GM23338 (cell line): ENCODE results near the gene NUDT2. TPM values are rescaled to one million over a fixed set of nuclear protein-coding genes. Genes with fewer than 3 reads are reported as not detected.

Experiments used
- ATAC-seq: fragments of 200-7000 bp; cut with Tn5 transposase; 3 replicates; pipeline ENCODE4 v1.9.1; 2020
- DNase-seq: peaks from one replicate; pipeline ENCODE4 v3.0.0-alpha.2; 2015; ENCODE audit warnings: low spot score
- H2AFZ ChIP-seq: fragments of 200-600 bp; sonication (generic); 2 replicates; pipeline ENCODE4 v1.8.0; 2016; ENCODE audit warnings: antibody characterized with exemption, mild to moderate bottlenecking, moderate library complexity
- H3F3A ChIP-seq: fragments of 200-600 bp; sonication (generic); replicated peaks from 2 replicates; pipeline ENCODE4 v1.8.0; 2017; ENCODE audit warnings: antibody characterized with exemption, mixed run types, low read depth
- H3K27ac ChIP-seq: fragments of 200-600 bp; sonication (generic); 2 replicates; pipeline ENCODE4 v1.6.1; 2016; ENCODE audit warnings: low read depth
- H3K27me3 ChIP-seq: fragments of 200-600 bp; sonication (generic); 2 replicates; pipeline ENCODE4 v1.8.0; 2016; ENCODE audit warnings: mild to moderate bottlenecking, mixed run types, moderate library complexity; ENCODE audit not compliant: insufficient read depth
- H3K36me3 ChIP-seq: fragments of 200-600 bp; sonication (generic); 2 replicates; pipeline ENCODE4 v1.8.0; 2016; ENCODE audit warnings: mild to moderate bottlenecking; ENCODE audit not compliant: insufficient read depth
- H3K4me1 ChIP-seq: fragments of 200-600 bp; sonication (generic); 2 replicates; pipeline ENCODE4 v1.8.0; 2016; ENCODE audit warnings: mild to moderate bottlenecking, moderate library complexity; ENCODE audit not compliant: insufficient read depth
- H3K4me2 ChIP-seq: fragments of 200-600 bp; sonication (generic); 2 replicates; pipeline ENCODE4 v1.7.1; 2017; ENCODE audit warnings: mixed run types
- H3K4me3 ChIP-seq: fragments of 200-600 bp; sonication (generic); 2 replicates; pipeline ENCODE4 v1.6.1; 2016; ENCODE audit warnings: mixed run types
- H3K79me2 ChIP-seq: fragments of 200-600 bp; sonication (generic); replicated peaks from 2 replicates; pipeline ENCODE4 v1.8.0; 2017; ENCODE audit warnings: mild to moderate bottlenecking; ENCODE audit not compliant: insufficient read depth
- H3K9me2 ChIP-seq: fragments of 200-600 bp; sonication (generic); 2 replicates; pipeline ENCODE4 v1.8.0; 2017; ENCODE audit not compliant: insufficient read depth
- H4K20me1 ChIP-seq: fragments of 200-600 bp; sonication (generic); replicated peaks from 2 replicates; pipeline ENCODE4 v1.8.0; 2017; ENCODE audit warnings: mild to moderate bottlenecking; ENCODE audit not compliant: insufficient read depth
- H3K27ac Mint-ChIP-seq: 2 replicates; pipeline ENCODE4 v1.8.0; 2020; ENCODE audit warnings: inconsistent platforms, mild to moderate bottlenecking, moderate library complexity, mixed read lengths
- H3K27me3 Mint-ChIP-seq: 3 replicates; pipeline ENCODE4 v1.8.0; 2022; ENCODE audit warnings: low read depth, mild to moderate bottlenecking, moderate library complexity, mixed read lengths, inconsistent platforms; ENCODE audit not compliant: insufficient read depth, poor library complexity
- H3K36me3 Mint-ChIP-seq: 3 replicates; pipeline ENCODE4 v1.8.0; 2021; ENCODE audit warnings: low read depth, mild to moderate bottlenecking, inconsistent platforms, moderate library complexity, mixed read lengths
- H3K4me1 Mint-ChIP-seq: 3 replicates; pipeline ENCODE4 v1.8.0; 2020; ENCODE audit warnings: mild to moderate bottlenecking, inconsistent platforms, mixed read lengths
- H3K4me3 Mint-ChIP-seq: 3 replicates; pipeline ENCODE4 v1.8.0; 2021; ENCODE audit warnings: moderate library complexity, mild to moderate bottlenecking, inconsistent platforms, mixed read lengths
- H3K9me3 Mint-ChIP-seq: 3 replicates; pipeline ENCODE4 v1.8.0; 2020; ENCODE audit warnings: moderate library complexity, mild to moderate bottlenecking, inconsistent platforms, mixed read lengths
- CREB1 ChIP-seq: fragments of 250-450 bp; sonication (Bioruptor Pico); IDR thresholded peaks from 2 replicates; pipeline ENCODE4 v1.5.0; 2020; ENCODE audit warnings: low read depth, mild to moderate bottlenecking, moderate library complexity
- JUNB ChIP-seq: IDR thresholded peaks from one replicate; pipeline ENCODE4 v1.6.1; 2016; ENCODE audit warnings: antibody characterized with exemption; ENCODE audit not compliant: unreplicated experiment
- NANOG ChIP-seq: IDR thresholded peaks from 2 replicates; pipeline ENCODE4 v1.6.1; 2016; ENCODE audit warnings: antibody characterized with exemption, borderline replicate concordance
- POLR2AphosphoS5 ChIP-seq: IDR thresholded peaks from 2 replicates; pipeline ENCODE4 v1.6.1; 2016; ENCODE audit warnings: antibody characterized with exemption, low read depth
- STAT1 ChIP-seq: IDR thresholded peaks from one replicate; pipeline ENCODE4 v1.6.1; 2016; ENCODE audit warnings: antibody characterized with exemption; ENCODE audit not compliant: unreplicated experiment
- ZNF114 ChIP-seq: fragments of 250-450 bp; sonication (Bioruptor Pico); IDR thresholded peaks from 2 replicates; pipeline ENCODE4 v1.5.0; 2020; ENCODE audit warnings: mild to moderate bottlenecking, moderate library complexity
- ZNF331 ChIP-seq: fragments of 250-450 bp; sonication (Bioruptor Pico); IDR thresholded peaks from 2 replicates; pipeline ENCODE4 v1.5.0; 2020; ENCODE audit warnings: low read depth, mild to moderate bottlenecking, moderate library complexity
- polyA plus RNA-seq: library from polyadenylated mRNA; unstranded; fragments of >200 nt; fragmentation: Nextera tagmentation; extraction: Ambion mirVana; gene quantifications from 2 replicates; pipeline ENCODE4 v1.2.1, GENCODE V29; 2016
- total RNA-seq: library from RNA; depleted of rRNA; stranded (reverse); fragments of >200 nt; shearing (Covaris generic); gene quantifications from 2 replicates; pipeline ENCODE4 v1.2.3, GENCODE V29; 2014
- TF ChIP-seq, protein P1 (sequence below): IDR thresholded peaks from one replicate; pipeline ENCODE4 v1.6.1; 2018; ENCODE audit warnings: antibody characterized with exemption; ENCODE audit not compliant: unreplicated experiment
- TF ChIP-seq, protein P2 (sequence below), 2 experiments: fragments of 200-600 bp in 1 of 2; sonication (generic) in 1 of 2; conservative IDR thresholded peaks; 2 replicates each; pipeline versions ENCODE4 v1.5.1 to v1.6.1; 2016 to 2017; ENCODE audit warnings: antibody characterized with exemption in 2 of 2, low read depth in 2 of 2, mild to moderate bottlenecking in 2 of 2, moderate library complexity in 1 of 2
- TF ChIP-seq, protein P3 (sequence below): IDR thresholded peaks from 2 replicates; pipeline ENCODE4 v1.6.1; 2016; ENCODE audit warnings: antibody characterized with exemption

Gene NUDT2
- total and polyA plus RNA-seq, 2 experiments from 2014 or later = 9.5 to 16.4 TPM

- TF ChIP-seq ZNF114 (CRISPR knock-in tag) (no peak), JUNB (no peak), STAT1 (no peak), NANOG (no peak)
- TF ChIP-seq, protein P1, sequence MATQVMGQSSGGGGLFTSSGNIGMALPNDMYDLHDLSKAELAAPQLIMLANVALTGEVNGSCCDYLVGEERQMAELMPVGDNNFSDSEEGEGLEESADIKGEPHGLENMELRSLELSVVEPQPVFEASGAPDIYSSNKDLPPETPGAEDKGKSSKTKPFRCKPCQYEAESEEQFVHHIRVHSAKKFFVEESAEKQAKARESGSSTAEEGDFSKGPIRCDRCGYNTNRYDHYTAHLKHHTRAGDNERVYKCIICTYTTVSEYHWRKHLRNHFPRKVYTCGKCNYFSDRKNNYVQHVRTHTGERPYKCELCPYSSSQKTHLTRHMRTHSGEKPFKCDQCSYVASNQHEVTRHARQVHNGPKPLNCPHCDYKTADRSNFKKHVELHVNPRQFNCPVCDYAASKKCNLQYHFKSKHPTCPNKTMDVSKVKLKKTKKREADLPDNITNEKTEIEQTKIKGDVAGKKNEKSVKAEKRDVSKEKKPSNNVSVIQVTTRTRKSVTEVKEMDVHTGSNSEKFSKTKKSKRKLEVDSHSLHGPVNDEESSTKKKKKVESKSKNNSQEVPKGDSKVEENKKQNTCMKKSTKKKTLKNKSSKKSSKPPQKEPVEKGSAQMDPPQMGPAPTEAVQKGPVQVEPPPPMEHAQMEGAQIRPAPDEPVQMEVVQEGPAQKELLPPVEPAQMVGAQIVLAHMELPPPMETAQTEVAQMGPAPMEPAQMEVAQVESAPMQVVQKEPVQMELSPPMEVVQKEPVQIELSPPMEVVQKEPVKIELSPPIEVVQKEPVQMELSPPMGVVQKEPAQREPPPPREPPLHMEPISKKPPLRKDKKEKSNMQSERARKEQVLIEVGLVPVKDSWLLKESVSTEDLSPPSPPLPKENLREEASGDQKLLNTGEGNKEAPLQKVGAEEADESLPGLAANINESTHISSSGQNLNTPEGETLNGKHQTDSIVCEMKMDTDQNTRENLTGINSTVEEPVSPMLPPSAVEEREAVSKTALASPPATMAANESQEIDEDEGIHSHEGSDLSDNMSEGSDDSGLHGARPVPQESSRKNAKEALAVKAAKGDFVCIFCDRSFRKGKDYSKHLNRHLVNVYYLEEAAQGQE = no peak
- TF ChIP-seq, protein P2, sequence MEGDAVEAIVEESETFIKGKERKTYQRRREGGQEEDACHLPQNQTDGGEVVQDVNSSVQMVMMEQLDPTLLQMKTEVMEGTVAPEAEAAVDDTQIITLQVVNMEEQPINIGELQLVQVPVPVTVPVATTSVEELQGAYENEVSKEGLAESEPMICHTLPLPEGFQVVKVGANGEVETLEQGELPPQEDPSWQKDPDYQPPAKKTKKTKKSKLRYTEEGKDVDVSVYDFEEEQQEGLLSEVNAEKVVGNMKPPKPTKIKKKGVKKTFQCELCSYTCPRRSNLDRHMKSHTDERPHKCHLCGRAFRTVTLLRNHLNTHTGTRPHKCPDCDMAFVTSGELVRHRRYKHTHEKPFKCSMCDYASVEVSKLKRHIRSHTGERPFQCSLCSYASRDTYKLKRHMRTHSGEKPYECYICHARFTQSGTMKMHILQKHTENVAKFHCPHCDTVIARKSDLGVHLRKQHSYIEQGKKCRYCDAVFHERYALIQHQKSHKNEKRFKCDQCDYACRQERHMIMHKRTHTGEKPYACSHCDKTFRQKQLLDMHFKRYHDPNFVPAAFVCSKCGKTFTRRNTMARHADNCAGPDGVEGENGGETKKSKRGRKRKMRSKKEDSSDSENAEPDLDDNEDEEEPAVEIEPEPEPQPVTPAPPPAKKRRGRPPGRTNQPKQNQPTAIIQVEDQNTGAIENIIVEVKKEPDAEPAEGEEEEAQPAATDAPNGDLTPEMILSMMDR (conservative IDR thresholded peaks at IDR 0.05; ENCODE audit: low read depth in 2 of 2) = no peak
Observed at GRCh38 chr9:34382054-34382453, 52.7 kb downstream of the NUDT2 start (continued).

DNA sequence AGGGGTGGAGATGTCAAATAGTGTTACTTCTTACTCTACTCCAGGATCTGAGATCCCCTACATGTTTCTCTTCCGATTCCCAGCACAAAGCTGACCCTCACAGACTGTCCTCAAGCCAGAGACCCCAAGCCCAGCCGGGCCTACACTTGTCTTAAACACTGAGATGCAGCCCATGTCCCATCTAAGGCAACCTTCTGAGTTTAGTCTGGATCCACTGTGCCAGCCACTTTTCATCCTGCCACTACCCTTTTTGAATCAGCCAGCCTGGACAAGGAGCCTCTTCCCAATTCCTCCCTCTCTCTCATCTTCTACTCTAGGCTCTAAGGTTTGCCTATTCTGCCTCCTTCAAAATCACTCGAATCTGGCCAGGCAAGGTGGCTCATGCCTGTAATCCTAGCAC lies 53.5 kb downstream of the NUDT2 start:
- no peak overlapping the region for H3K4me3 Mint-ChIP-seq
- no peaks in the 10 kb centered on the region for H3K36me3 Mint-ChIP-seq
- H2AFZ ChIP-seq = no peak overlapping the region
- H3K27me3 Mint-ChIP-seq = peaks cover 33% of the 10 kb centered on the region
- no peaks in the 10 kb centered on the region; the same call in 1 of the 2 replicates for H3F3A ChIP-seq
- H4K20me1 ChIP-seq = no peaks in the 10 kb centered on the region
- no peaks in the 10 kb centered on the region for H3K36me3 ChIP-seq
- H3K27ac ChIP-seq = no peak overlapping the region
- H3K9me3 Mint-ChIP-seq = no peaks in the 10 kb centered on the region; the same call in 2 of the 3 replicates
- no peak overlapping the region for H3K27ac Mint-ChIP-seq
- H3K4me2 ChIP-seq = no peak overlapping the region
- H3K4me1 ChIP-seq = peaks cover 10% of the 10 kb centered on the region
- peaks cover 44% of the 10 kb centered on the region for H3K27me3 ChIP-seq
- no peaks in the 10 kb centered on the region for H3K9me2 ChIP-seq
- DNase-seq (no peak), ATAC-seq (no peak)
- H3K4me1 Mint-ChIP-seq = peaks cover 10% of the 10 kb centered on the region
- no peaks in the 10 kb centered on the region for H3K79me2 ChIP-seq
- H3K4me3 ChIP-seq = no peak overlapping the region
- TF ChIP-seq CREB1 = no peak
- TF ChIP-seq, protein P3, sequence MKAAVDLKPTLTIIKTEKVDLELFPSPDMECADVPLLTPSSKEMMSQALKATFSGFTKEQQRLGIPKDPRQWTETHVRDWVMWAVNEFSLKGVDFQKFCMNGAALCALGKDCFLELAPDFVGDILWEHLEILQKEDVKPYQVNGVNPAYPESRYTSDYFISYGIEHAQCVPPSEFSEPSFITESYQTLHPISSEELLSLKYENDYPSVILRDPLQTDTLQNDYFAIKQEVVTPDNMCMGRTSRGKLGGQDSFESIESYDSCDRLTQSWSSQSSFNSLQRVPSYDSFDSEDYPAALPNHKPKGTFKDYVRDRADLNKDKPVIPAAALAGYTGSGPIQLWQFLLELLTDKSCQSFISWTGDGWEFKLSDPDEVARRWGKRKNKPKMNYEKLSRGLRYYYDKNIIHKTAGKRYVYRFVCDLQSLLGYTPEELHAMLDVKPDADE = no peak
- no peak for TF ChIP-seq JUNB
- TF ChIP-seq STAT1 = no peak
- TF ChIP-seq NANOG = no peak
- TF ChIP-seq POLR2AphosphoS5 = no peak
- TF ChIP-seq, protein P1 = no peak
- no peak for TF ChIP-seq ZNF114 (CRISPR knock-in tag)
- TF ChIP-seq ZNF331 = no peak
